HG03196 (cell line): ENCODE data around the gene ARID2.
A peak's percentile ranks its signal among the peaks of the same experiment; 100 is the strongest.

Source experiments
- ATAC-seq: cut with Tn5 transposase; IDR thresholded peaks from one replicate; pipeline ENCODE4 v1.9.1; 2021; ENCODE audit not compliant: unreplicated experiment

The ARID2 gene

GRCh38 chr12:45850302-45850701, 120.8 kb downstream of the ARID2 start:
- ATAC-seq, result no peak

DNA sequence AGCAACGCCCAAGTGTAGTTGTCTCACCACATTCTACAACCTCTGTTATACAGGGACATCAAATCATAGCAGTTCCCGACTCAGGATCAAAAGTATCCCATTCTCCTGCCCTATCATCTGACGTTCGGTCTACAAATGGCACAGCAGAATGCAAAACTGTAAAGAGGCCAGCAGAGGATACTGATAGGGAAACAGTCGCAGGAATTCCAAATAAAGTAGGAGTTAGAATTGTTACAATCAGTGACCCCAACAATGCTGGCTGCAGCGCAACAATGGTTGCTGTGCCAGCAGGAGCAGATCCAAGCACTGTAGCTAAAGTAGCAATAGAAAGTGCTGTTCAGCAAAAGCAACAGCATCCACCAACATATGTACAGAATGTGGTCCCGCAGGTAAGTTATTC, 123.0 kb downstream of the ARID2 start:
- ATAC-seq, result no peak

GRCh38 chr12:45853550-45853949, 124.0 kb downstream of the ARID2 start:
- ATAC-seq, result no peak

GRCh38 chr12:45863332-45863731, 133.8 kb downstream of the ARID2 start:
- ATAC-seq, result no peak

- ATAC-seq, result no peak
These were observed 136.8 kb downstream of the ARID2 start for GRCh38 chr12:45866299-45866698.

- ATAC-seq, result no peak
These were observed 142.9 kb downstream of the ARID2 start for GRCh38 chr12:45872446-45872845.

DNA sequence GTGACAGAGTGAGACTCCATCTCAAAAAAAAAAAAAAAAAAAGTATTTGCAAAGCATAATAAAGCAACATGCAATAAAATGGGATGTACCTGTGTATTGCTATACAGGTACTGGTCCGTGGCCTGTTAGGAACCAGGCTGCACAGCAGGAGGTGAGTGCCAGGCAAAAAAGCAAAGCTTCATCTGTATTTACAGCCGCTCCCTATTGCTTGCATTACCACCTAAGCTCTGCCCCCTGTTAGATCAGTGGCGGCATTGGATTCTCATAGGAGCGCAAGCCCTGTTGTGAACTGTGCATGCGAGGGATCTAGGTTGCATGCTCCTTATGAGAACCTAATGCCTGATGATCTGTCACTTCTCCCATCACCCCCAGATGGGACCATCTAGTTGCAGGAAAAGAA, 147.6 kb downstream of the ARID2 start:
- ATAC-seq, result no peak

GRCh38 chr12:45878630-45879255, 149.2 kb downstream of the ARID2 start:
- ATAC-seq, result no peak

GRCh38 chr12:45879363-45879895, 149.9 kb downstream of the ARID2 start:
- no peak for ATAC-seq

DNA sequence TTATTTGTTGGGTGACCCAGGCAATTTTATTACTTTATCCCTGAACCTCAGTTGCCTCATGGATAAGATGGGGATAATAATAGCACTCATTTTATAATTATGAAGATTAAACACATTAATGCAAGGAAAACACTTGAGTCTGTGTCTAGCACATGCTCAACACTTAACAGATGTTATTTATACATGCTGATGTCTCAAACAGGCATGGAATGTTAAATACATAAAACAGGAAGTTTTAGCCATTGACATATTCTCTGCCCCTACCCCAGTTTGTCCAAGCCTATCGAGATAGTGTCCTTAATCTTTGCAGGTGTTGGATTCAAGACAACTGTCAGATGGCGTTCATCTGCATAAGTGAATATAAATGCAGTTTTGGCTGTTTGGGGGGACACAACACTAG, 151.0 kb downstream of the ARID2 start:
- ATAC-seq, result no peak

DNA sequence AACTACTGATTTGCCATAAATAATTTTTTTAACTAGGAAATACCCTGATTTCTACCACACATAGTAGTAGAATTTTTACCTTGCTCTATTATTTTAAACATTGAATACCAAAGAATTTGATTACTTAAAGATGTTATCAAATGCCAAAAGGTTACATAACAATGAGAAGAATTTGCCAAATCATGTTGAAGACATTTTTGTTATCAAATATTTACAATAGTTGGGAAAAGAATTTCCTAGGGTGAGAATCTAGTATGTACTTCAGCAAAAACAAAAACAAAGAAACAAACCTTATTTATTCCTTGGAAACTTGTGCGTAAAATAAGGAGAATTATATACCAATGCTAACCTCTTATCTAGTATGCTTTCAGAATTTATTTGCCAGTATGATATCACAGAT, 153.7 kb downstream of the ARID2 start:
- no peak for ATAC-seq

- ATAC-seq, result no peak
These were observed 157.2 kb downstream of the ARID2 start for GRCh38 chr12:45886685-45887084.

- ATAC-seq, result no peak
These were observed 158.0 kb downstream of the ARID2 start for GRCh38 chr12:45887544-45887943.

DNA sequence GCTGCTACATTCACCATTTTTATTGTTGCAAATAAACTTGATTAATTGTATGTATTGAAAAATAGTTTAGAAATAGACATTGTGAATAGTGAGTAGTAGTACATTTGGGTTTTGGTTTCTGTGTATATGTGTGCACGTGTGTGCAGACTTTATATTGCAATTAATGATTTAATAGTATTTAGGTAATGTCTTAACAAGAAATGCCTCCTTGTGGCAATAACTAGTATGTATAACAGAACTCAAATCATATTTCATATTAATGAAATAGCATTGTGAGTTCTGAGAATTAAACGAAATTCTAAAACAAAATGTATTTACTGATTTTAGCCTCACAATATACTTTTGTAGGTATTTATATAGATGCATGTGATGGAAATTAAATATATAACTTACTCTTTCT, 160.8 kb downstream of the ARID2 start:
- ATAC-seq, result no peak

DNA sequence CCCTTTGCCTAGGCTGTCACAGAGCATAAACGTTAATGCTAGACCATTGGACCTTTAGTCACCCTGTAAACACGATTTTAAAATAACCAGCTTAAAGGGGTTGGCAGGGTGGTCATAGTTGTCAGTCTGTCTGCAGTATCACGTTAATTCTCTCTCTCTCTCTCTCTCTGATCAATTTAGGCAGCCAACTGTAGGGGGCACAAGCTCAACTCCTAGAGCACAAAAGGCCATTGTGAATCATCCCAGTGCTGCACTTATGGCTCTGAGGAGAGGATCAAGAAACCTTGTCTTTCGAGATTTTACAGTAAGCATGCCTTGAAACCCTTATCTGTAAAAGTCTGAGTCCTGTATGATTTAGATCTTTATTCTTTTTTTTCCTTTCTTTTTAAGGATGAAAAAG, 163.7 kb downstream of the ARID2 start:
- ATAC-seq, result no peak

DNA sequence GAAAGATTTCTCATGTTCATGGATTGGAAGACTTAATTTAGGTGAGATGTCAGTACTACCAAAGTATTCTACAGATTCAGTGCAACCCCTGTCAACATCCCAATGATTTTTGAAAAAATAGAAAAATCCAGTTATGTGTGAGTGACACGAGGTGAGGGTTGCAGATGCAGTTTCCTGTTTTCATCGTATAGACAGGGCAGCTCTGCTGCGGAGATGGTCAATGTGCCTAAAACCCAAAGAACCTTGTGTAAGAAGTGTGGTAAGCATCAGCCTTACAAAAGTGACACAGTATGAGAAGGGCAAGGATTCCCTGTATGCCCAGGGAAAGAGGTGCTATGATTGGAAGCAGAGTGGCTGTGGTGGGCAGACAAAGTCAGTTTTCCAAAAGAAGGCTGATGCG, 166.5 kb downstream of the ARID2 start:
- no peak for ATAC-seq

GRCh38 chr12:45898094-45898493, 168.6 kb downstream of the ARID2 start:
- no peak for ATAC-seq

DNA sequence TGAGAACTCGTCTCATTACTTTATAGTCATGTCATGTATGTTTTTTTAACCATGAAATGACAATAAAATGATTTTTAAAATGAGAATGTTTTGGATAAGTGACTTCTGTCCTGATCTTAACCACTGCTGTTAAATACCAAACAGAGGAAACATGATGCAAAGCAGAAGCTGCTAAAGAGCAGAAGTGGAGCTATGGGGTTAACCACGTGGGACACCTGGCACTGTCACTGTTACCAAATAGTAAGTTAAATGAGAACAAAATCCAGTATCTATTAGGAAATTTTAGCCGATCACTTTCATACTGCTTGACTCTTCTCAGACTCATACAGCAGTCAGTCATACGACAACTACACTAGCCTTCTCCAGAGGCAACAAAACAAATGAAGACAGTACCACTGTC, 178.4 kb downstream of the ARID2 start:
- ATAC-seq, result peak; percentile 52

GRCh38 chr12:45909041-45909713, 179.7 kb downstream of the ARID2 start:
- ATAC-seq, result no peak

DNA sequence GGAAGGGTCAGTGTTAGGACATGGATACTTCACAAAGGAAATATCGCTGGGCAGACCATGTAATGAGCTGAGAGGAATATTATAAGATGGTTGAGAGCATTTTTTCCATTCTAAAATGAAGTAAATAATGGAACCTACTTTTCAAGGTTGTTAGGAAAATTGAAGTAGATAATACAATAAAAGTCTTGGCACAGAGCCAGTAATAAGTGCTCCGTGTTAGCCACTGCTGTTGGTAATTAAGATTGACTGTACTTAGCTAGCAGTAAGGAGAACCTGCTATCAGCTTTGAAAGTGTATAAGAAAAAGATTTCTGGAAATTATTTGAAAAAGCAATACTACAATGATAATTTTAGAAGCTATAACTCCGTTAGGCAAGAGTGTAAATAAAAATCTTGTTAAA, 183.3 kb downstream of the ARID2 start:
- no peak for ATAC-seq

DNA sequence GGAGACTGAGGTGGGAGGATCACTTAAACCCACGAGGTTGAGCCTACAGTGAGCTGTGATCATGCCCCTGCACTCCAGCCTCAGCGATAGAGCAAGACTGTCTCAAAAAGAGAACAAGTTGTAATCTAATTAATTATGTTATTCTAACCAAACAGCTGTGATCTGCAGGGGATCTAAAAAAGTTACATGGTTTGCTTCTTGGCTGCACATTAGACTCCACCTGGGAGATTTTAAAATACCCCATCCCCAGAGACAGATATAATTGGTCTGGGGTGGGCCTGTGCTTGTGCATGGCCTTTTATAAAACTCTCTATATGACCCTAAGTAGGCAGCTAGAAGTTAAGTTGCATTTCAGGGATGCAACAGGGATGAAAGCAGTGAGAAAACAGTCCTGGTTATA, 184.1 kb downstream of the ARID2 start:
- ATAC-seq, result no peak

GRCh38 chr12:45914090-45914489, 184.6 kb downstream of the ARID2 start:
- no peak for ATAC-seq

GRCh38 chr12:45915405-45915804, 185.9 kb downstream of the ARID2 start:
- ATAC-seq, result no peak
